ENCODE measurements around the gene MAN1C1.
A peak's percentile ranks its signal among the peaks of the same experiment; 100 is the strongest.

Gene MAN1C1

GRCh38 chr1:25614501-25615171, 2.0 kb upstream of the MAN1C1 start:
- DNase-seq = no peak

DNA sequence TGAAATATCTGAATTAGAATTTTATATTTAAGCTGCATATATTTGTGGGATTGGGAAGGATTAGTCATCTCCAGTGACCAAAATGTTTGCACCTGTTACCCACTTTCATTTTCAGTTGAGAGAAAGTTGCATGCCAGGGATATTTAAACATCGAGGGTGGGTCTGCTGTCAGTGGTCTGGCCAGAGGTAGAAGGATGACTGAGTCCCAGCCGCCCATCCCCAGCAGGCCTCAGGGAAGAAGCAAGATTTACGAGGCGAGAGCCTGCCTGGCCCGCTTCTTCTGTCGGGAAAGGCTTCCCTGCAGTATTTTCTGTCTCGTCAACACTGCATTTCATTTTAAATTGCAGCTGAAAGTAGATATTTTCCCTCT, 1.4 kb upstream of the MAN1C1 start:
- DNase-seq = no peak

DNA sequence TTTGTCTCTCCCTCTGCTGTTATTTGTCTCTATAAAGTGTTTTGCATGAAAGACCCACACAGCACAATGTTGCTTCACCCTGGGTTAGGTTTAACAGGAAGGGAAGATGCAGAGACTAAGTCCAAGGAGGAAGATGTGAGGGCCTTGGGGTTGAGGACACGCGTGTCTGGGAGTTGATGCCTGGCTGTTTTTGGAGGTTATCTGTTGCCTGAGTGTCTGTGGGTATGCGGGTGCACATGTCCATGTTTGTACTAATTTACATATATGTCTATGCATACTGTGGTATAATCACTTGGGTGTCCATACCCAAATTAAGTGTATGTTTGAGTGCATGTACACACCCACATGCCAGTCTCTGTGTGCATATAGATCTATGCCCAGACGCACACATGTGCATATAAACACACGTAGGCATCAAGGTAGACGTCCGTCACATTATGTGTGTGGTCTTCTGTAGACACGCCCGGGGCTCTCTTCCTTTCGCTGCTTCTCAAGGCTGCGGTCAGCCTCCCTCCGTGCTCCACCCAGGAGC, 962 bp upstream of the MAN1C1 start:
- DNase-seq = no peak

- no peak for DNase-seq
Observed at GRCh38 chr1:25616987-25617624, 515 bp downstream of the MAN1C1 start.

DNA sequence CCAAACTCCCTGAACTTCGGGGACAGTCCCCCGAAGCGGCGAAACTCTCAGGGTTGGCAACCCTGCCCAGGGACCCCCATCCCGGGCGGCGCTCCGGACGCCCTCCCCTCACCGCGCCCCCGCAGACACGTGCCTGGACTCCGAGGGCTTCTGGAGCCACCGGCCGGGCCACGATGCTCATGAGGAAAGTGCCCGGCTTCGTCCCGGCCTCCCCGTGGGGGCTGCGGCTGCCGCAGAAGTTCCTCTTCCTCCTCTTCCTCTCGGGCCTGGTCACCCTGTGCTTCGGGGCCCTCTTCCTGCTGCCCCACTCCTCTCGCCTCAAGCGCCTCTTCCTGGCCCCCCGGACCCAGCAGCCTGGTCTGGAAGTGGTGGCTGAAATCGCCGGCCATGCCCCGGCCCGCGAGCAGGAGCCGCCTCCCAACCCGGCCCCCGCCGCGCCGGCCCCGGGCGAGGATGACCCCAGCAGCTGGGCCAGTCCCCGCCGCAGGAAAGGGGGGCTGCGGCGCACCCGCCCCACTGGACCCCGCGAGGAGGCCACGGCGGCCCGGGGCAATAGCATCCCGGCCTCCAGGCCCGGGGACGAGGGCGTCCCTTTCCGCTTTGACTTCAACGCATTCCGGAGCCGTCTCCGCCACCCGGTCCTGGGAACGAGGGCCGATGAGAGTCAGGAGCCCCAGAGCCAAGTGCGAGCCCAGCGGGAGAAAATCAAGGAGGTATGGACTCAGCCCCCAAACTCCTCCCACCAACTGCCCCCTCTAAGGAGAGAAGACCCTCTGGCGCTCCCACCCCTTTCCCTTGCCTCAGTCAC, 1.2 kb downstream of the MAN1C1 start:
- DNase-seq = no peak

- DNase-seq = no peak
Observed at GRCh38 chr1:25618433-25618808, 1.8 kb downstream of the MAN1C1 start.

- peak; percentile 73 for DNase-seq
Observed at GRCh38 chr1:25619101-25619890, 2.7 kb downstream of the MAN1C1 start.

DNA sequence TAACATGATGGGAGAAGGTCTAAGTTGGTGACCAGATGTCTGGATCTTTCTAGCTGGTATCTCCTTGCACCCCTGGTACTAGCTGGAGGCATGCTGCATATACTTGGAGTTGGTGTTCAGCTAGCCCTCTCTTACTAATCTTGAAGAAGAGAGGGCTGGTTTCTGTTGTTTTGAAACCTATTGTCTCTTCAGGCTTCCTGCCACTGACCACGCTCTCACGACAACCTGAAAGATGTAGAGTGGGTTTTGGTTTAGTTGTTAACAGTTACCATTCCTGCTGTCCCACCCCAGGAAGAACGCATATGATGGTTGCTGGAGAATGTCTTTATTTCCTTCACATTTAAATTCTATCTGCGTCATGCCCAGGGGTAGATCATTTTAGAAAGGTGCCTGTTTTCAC, 3.6 kb downstream of the MAN1C1 start:
- no peak for DNase-seq

GRCh38 chr1:25620701-25621350, 4.2 kb downstream of the MAN1C1 start:
- no peak for DNase-seq

GRCh38 chr1:25621876-25622275, 5.3 kb downstream of the MAN1C1 start:
- no peak for DNase-seq

GRCh38 chr1:25622531-25622930, 5.9 kb downstream of the MAN1C1 start:
- no peak for DNase-seq

DNA sequence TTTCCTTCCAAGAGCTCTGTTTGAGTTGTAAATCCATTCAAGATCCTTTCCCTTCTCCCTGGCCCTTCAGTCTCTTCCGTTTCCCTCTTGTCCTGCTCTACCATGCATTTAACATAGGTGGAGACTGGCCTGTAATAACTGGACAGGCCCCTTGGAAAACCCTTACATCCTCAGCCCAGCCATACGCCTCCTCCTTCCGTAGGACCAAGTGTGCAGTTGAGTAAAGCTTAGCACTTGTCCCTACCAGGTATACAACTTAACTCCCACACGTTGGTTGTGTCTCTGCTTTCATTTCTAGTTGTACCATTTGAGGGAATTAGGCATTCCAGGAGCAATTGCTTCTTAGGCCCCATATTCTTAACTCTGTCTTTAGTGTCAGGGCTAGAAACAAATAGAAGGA, 6.4 kb downstream of the MAN1C1 start:
- DNase-seq = no peak

GRCh38 chr1:25623731-25624130, 7.1 kb downstream of the MAN1C1 start:
- DNase-seq = no peak

DNA sequence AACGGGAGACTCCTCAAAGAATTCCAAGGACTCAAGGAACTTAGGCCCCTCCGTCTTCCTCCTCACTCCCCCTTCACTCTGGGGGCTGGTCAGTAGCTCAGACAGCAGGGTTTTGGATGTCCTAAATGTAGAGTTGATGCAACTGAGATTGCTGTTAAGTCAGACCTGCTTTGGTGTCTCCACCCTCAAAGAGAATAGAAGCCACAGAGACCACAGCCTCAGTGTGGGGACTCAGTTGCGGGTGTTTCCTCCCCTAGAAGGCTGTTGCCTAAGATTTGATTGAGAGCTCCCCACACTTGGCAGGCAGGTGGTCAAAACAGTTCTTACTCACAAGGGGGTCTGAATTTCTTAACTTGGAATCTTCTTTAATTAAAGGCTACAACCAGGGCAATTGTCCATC, 7.6 kb downstream of the MAN1C1 start:
- DNase-seq = no peak

DNA sequence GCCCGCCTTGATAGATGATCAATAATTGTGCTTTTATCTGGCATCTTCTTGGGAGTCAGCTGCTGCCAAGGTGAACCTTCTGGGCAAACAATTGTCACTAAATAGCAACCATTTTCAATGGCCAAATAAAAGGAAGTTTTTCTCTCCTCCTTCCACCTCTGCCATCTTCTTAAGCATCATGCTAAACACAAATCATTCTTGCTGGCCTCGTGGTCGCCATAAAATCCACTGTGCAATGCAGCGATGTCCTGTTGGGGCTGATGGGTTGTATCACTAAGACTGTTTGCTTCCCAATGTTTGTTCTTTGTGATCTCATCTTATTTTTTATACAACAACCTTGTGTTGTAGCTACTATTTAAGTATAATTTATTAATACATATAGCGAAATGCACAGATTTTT, 8.0 kb downstream of the MAN1C1 start:
- no peak for DNase-seq

- no peak for DNase-seq
Observed at GRCh38 chr1:25626018-25626417, 9.4 kb downstream of the MAN1C1 start.

DNA sequence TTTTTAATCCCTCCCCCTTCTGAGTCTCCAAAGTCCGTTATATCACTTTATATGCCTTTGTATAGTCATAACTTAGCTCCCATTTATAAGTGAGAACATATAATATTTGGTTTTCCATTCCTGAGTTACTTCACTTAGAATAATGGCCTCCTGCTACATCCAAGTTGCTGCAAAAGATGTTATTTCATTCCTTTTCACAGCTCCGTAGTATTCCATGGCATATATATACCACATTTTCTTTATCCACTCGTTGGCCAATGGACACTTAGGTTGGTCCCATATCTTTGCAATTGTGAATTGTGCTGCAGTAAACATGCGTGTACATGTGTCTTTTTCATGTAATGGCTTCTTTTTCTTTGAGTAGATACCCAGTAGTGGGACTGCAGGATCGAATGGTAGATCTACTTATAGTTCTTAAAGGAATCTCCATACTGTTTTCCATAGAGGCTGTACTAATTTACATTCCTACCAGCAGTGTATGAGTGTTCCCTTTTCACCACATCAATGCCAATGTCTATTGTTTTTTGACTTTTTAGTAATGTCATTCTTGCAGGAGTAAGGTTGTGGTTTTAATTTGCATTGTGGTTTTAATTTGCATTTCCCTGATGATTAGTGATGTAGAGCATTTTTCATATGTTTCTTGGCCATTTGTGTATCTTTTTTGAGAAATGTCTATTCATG, 12.3 kb downstream of the MAN1C1 start:
- no peak for DNase-seq

DNA sequence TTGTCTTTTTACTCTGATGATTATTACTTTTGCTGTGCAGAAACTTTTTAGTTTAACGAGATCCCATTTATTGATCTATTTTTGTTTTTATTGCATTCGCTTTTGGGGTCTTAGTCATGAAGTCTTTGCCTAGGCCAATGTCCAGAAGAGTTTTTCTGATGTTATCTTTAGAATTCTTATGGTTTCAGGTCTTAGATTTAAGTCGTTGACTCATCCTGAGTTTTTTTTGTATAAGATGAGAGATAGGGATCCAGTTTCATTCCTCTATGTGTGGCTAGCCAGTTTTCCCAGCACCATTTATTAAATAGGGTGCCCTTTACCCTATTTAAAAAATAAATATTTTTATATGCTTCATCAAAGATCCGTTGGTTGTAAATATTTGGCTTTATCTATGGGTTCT, 13.2 kb downstream of the MAN1C1 start:
- DNase-seq = no peak

- DNase-seq = no peak
Observed at GRCh38 chr1:25631750-25632485, 15.3 kb downstream of the MAN1C1 start.

GRCh38 chr1:25634066-25634465, 17.5 kb downstream of the MAN1C1 start:
- no peak for DNase-seq

DNA sequence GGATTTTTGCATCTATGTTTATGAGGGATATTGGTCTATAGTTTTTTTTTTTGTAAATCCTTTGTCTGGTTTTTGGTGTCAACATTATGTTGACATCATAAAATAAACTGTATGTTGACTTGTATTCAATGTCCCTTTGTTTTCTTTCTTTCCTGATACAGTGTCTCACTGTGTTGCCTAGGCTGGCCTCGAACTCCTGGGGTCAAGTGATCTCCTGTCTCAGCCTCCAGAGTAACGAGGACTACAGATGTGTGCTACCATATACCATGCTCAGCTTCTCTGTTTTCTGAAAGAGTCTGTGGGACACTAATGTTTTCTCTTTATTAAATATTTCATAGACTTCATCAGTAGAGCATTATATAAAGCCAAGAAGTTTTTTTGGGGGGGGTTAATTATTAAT, 18.3 kb downstream of the MAN1C1 start:
- DNase-seq = no peak
